HepG2 (cell line): ENCODE measurements around the gene GNAI2. TPM values are rescaled to one million over a fixed set of nuclear protein-coding genes. Genes with fewer than 3 reads are reported as not detected.

Experiments used
- FOXP1 ChIP-seq, 2 experiments: fragments of 450-650 bp in 1 of 2; IDR thresholded peaks; 2 replicates each; pipeline ENCODE4 v1.6.1; 2017 to 2018; ENCODE audit warnings: antibody characterized with exemption in 1 of 2
- GTF2F1 ChIP-seq: fragments of 150-350 bp; IDR thresholded peaks from 2 replicates; pipeline ENCODE4 v1.6.1; 2014; ENCODE audit warnings: low read length
- HNRNPH1 ChIP-seq: fragments of 200-400 bp; formaldehyde crosslinking; optimal IDR thresholded peaks from 2 replicates; pipeline ENCODE3; 2017; ENCODE audit warnings: mild to moderate bottlenecking, low read depth, low read length
- HOXA7 ChIP-seq: sonication (generic); formaldehyde crosslinking; IDR thresholded peaks from 2 replicates; pipeline ENCODE4 v1.8.1; 2022; ENCODE audit warnings: mild to moderate bottlenecking, missing genetic modification reagents, moderate library complexity
- NFRKB ChIP-seq: fragments of 450-650 bp; IDR thresholded peaks from 2 replicates; pipeline ENCODE4 v1.6.1; 2017
- NFYB ChIP-seq: sonication (generic); formaldehyde crosslinking; IDR thresholded peaks from 2 replicates; pipeline ENCODE4 v1.4.0; 2020; ENCODE audit warnings: missing genetic modification reagents
- RFX1 ChIP-seq: fragments of 450-650 bp; IDR thresholded peaks from 2 replicates; pipeline ENCODE4 v1.6.1; 2017
- SNRNP70 ChIP-seq: fragments of 200-400 bp; formaldehyde crosslinking; IDR thresholded peaks from 2 replicates; pipeline ENCODE4 v1.6.1; 2017; ENCODE audit warnings: mild to moderate bottlenecking, low read depth, low read length, moderate library complexity
- TCF12 ChIP-seq, 2 experiments: fragments of 450-650 bp in 1 of 2; sonication (generic) in 1 of 2; formaldehyde crosslinking in 1 of 2; IDR thresholded peaks; 2 replicates each; pipeline versions ENCODE4 v1.6.1 to v1.8.0; 2017 to 2022; ENCODE audit warnings: antibody characterized with exemption in 1 of 2, mild to moderate bottlenecking in 1 of 2, missing genetic modification reagents in 1 of 2, moderate library complexity in 1 of 2
- ZNF282 ChIP-seq: fragments of 450-650 bp; IDR thresholded peaks from 2 replicates; pipeline ENCODE4 v1.6.1; 2018; ENCODE audit not compliant: partially characterized antibody
- ZNF431 ChIP-seq: sonication (generic); formaldehyde crosslinking; IDR thresholded peaks from 2 replicates; pipeline ENCODE4 v1.9.0; 2022; ENCODE audit warnings: missing genetic modification reagents, low read depth, mild to moderate bottlenecking, borderline replicate concordance
- ZSCAN9 ChIP-seq: IDR thresholded peaks from 2 replicates; pipeline ENCODE4 v1.6.1; 2016; ENCODE audit warnings: borderline replicate concordance
- ZZZ3 ChIP-seq: sonication (generic); formaldehyde crosslinking; IDR thresholded peaks from 2 replicates; pipeline ENCODE4 v1.4.0; 2020; ENCODE audit warnings: missing genetic modification reagents, mild to moderate bottlenecking, borderline replicate concordance
- polyA plus RNA-seq, 8 experiments: library from polyadenylated mRNA; depleted of rRNA in 3 of 8; stranded (reverse) in 7 of 8; unstranded in 1 of 8; fragments of >200 nt; fragmentation: Illumina TruSeq in 4 of 8; extraction: Trizol in 4 of 8; gene quantifications; 2 replicates each; pipeline versions ENCODE4 v1.2.1 to v1.2.3, GENCODE V29; 2011 to 2016; ENCODE audit warnings: low read depth in 4 of 8, missing spikeins in 1 of 8, mixed read lengths in 1 of 8; ENCODE audit not compliant: insufficient read depth in 1 of 8
- total RNA-seq, 5 experiments: library from RNA; depleted of rRNA; stranded (reverse); fragments of >200 nt; fragmentation: Illumina TruSeq; extraction: Trizol; gene quantifications; 2 replicates each; pipeline ENCODE4 v1.2.3, GENCODE V29; 2016; ENCODE audit warnings: low read depth in 1 of 5
- TF ChIP-seq, protein P1 (sequence below): sonication (generic); formaldehyde crosslinking; conservative IDR thresholded peaks from 2 replicates; pipeline ENCODE4 v1.4.0; 2020; ENCODE audit warnings: missing genetic modification reagents
- TF ChIP-seq, protein P2 (sequence below): sonication (generic); formaldehyde crosslinking; IDR thresholded peaks from 2 replicates; pipeline ENCODE4 v1.8.1; 2023; ENCODE audit warnings: missing genetic modification reagents, mild to moderate bottlenecking, borderline replicate concordance
- TF ChIP-seq, protein P3 (sequence below): sonication (generic); formaldehyde crosslinking; conservative IDR thresholded peaks from 2 replicates; pipeline ENCODE4 v1.4.0; 2020; ENCODE audit warnings: mild to moderate bottlenecking, missing genetic modification reagents, moderate library complexity
- TF ChIP-seq, protein P4 (sequence below): sonication (generic); formaldehyde crosslinking; IDR thresholded peaks from 2 replicates; pipeline ENCODE4 v1.4.0; 2020; ENCODE audit warnings: missing genetic modification reagents
- TF ChIP-seq, protein P5 (sequence below): IDR thresholded peaks from 2 replicates; pipeline ENCODE4 v1.6.1; 2018; ENCODE audit warnings: missing genetic modification reagents, mild to moderate bottlenecking, missing compliant biosample characterization

GNAI2 gene
- total and polyA plus RNA-seq, 2 of the 13 experiments (the other 11 are each of a cell fraction or from before 2014, with no cell fraction given), result 51.1 to 66.2 TPM

DNA sequence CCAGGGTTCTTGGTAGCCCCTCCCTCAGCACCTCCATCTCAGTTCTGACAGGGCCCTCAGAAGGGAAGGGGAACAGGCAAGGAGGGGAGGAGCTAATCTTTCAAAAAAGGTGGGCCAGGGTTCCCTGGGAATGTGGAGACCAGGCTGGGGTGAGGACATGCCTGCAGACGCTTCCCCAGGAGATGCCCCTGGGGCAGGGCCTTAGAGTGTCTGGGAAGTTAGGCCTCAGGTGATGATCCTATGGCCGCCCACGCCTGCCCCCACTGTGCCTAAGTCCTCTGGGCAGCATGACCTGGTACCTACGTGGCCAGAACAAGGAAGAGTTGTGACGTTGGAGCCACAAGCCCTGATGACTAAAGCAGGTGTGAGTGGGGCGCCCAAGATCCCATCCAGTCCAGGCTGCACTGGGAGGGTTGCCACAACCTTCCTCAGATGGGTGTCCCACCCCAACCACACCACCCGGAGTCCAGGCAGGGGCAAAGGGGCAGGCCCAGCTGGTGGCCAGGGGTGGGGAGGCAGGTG, 29.0 kb downstream of the GNAI2 start (continued):
- TF ChIP-seq RFX1 (no peak), NFRKB (no peak), HNRNPH1 (no peak), NFYB (no peak), HOXA7 (CRISPR knock-in tag) (no peak), ZNF282 (no peak), GTF2F1 (no peak), TCF12 (IDR thresholded peaks at IDR 0.05) (no peak), TCF12 (CRISPR knock-in tag; IDR thresholded peaks at IDR 0.05) (no peak), FOXP1 (IDR thresholded peaks at IDR 0.05) (no peak), FOXP1 (CRISPR knock-in tag; IDR thresholded peaks at IDR 0.05) (no peak), ZNF431 (CRISPR knock-in tag) (no peak), ZZZ3 (CRISPR knock-in tag) (no peak), ZSCAN9 (no peak), SNRNP70 (no peak)
- TF ChIP-seq, protein P1, sequence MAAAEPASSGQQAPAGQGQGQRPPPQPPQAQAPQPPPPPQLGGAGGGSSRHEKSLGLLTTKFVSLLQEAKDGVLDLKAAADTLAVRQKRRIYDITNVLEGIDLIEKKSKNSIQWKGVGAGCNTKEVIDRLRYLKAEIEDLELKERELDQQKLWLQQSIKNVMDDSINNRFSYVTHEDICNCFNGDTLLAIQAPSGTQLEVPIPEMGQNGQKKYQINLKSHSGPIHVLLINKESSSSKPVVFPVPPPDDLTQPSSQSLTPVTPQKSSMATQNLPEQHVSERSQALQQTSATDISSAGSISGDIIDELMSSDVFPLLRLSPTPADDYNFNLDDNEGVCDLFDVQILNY, result no peak
- TF ChIP-seq, protein P2, sequence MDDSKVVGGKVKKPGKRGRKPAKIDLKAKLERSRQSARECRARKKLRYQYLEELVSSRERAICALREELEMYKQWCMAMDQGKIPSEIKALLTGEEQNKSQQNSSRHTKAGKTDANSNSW (CRISPR knock-in tag), result no peak
- TF ChIP-seq, protein P3, sequence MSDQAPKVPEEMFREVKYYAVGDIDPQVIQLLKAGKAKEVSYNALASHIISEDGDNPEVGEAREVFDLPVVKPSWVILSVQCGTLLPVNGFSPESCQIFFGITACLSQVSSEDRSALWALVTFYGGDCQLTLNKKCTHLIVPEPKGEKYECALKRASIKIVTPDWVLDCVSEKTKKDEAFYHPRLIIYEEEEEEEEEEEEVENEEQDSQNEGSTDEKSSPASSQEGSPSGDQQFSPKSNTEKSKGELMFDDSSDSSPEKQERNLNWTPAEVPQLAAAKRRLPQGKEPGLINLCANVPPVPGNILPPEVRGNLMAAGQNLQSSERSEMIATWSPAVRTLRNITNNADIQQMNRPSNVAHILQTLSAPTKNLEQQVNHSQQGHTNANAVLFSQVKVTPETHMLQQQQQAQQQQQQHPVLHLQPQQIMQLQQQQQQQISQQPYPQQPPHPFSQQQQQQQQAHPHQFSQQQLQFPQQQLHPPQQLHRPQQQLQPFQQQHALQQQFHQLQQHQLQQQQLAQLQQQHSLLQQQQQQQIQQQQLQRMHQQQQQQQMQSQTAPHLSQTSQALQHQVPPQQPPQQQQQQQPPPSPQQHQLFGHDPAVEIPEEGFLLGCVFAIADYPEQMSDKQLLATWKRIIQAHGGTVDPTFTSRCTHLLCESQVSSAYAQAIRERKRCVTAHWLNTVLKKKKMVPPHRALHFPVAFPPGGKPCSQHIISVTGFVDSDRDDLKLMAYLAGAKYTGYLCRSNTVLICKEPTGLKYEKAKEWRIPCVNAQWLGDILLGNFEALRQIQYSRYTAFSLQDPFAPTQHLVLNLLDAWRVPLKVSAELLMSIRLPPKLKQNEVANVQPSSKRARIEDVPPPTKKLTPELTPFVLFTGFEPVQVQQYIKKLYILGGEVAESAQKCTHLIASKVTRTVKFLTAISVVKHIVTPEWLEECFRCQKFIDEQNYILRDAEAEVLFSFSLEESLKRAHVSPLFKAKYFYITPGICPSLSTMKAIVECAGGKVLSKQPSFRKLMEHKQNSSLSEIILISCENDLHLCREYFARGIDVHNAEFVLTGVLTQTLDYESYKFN, result peak; percentile 38; the same call in 1 of the 2 replicates
- TF ChIP-seq, protein P4, sequence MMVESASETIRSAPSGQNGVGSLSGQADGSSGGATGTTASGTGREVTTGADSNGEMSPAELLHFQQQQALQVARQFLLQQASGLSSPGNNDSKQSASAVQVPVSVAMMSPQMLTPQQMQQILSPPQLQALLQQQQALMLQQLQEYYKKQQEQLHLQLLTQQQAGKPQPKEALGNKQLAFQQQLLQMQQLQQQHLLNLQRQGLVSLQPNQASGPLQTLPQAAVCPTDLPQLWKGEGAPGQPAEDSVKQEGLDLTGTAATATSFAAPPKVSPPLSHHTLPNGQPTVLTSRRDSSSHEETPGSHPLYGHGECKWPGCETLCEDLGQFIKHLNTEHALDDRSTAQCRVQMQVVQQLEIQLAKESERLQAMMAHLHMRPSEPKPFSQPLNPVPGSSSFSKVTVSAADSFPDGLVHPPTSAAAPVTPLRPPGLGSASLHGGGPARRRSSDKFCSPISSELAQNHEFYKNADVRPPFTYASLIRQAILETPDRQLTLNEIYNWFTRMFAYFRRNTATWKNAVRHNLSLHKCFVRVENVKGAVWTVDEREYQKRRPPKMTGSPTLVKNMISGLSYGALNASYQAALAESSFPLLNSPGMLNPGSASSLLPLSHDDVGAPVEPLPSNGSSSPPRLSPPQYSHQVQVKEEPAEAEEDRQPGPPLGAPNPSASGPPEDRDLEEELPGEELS, result peak; percentile 6; the same call in 1 of the 2 replicates
- TF ChIP-seq, protein P5, sequence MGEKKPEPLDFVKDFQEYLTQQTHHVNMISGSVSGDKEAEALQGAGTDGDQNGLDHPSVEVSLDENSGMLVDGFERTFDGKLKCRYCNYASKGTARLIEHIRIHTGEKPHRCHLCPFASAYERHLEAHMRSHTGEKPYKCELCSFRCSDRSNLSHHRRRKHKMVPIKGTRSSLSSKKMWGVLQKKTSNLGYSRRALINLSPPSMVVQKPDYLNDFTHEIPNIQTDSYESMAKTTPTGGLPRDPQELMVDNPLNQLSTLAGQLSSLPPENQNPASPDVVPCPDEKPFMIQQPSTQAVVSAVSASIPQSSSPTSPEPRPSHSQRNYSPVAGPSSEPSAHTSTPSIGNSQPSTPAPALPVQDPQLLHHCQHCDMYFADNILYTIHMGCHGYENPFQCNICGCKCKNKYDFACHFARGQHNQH (CRISPR knock-in tag), result no peak
